ENCODE results near the gene SLC25A42.
"Not testable (repeated sequence)": the region's sequence is repeated elsewhere in the genome, so short reads cannot be mapped to it uniquely, and the experiment has no call there.

SLC25A42 gene

DNA sequence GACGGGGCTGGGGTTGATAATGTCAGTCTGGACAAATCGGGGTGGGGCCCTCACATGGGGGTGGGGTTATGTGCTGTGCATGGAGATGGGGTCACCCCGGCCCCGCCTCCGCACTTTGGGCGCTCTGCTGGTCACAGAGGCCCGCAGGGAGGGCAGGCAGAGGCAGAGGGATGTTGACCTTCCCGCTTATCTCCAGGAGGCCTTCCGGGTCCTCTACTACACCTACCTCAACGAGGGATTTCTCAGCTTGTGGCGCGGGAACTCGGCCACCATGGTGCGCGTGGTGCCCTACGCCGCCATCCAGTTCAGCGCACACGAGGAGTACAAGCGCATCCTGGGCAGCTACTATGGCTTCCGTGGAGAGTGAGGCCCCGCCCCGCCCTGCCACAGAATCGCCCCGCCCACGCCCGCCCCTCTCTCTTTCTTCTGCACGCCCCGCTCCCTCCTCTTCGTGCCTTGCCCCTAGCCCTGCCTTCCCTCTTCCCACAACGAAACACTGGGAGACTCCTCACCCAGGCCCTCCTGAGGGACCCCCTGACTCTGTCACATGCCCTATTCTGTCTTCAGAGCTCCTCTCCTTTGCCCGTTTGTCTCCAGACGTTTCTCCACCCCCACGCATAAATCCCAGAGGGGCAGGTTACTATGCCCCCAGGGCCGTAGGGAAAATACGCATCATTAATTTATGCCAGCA lies 41.7 kb downstream of the SLC25A42 start:
- peak in 1 of 3 donors; percentile 11 for DNase-seq

DNA sequence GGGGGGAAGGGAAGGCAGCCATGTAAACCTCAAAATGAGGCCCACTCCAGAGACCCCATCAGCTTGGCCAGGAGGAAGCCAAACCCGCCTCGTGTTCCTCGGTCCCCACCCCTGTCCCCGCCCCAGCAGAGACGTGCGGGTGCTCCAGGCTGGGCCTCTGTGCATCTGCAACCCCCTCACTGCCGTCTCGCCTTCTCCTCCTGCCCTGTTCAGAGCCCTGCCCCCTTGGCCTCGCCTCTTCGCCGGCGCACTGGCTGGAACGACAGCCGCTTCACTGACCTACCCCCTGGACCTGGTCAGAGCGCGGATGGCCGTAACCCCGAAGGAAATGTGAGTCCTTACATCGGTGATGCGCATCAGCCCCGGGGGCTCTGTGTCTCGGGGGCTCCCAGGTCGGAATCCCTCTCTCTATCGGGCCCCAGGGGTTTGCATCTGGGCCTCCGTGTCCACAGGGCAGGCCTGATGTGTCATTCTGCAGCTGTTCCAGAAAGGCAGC lies 42.3 kb downstream of the SLC25A42 start:
- no peak for DNase-seq

DNA sequence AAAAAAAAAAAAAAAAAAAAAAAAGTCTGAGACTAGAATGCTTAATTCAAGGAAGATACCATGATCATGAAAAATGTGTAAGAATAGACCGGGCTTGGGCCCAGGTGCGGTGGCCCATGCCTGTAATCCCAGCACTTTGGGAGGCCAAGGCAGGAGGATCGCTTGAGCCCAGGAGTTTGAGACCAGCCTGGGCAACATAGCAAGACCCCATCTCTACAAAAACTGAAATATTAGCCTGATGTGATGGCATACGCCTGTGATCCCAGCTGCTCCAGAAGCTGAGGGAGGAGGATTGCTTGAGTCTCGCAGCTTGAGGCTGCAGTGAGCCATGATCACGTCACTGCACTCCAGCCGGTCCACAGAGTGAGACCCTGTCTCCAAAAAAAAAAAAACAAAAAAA lies 43.1 kb downstream of the SLC25A42 start:
- not testable (repeated sequence) for DNase-seq

DNA sequence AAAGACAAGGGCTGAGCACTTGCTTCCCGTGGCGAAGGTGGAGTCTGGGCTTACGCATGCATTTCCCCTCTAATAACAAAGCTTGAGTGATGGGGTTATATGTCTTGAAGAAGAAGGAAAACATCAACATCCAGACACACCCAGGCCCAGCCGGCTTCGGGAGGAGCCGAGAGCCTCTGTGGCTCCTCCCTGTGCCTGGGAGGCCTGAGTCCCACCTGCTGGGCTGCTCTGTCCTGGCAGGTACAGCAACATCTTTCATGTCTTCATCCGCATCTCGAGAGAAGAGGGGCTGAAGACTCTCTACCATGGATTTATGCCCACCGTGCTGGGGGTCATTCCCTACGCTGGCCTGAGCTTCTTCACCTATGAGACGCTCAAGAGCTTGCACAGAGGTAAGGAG lies 43.9 kb downstream of the SLC25A42 start:
- DNase-seq, result no peak

DNA sequence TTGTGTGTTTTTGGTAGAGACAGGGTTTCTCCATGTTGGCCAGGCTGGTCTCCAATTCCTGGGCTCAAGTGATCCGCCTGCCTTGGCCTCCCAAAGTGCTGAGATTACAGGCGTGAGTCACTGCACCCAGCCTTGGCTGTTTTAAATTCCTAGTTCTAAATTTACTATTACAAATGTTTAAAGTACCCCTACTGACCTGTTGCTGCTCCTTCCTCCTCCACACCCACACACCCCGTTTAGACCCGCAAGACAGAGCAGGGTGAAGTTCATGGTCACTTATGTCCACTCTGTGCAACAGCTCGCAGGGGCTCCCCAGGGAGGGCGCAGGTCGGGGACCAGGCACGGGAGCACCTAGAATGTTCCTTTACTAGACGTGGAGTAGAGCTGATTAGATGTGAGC lies 45.8 kb downstream of the SLC25A42 start:
- no peak for DNase-seq

DNA sequence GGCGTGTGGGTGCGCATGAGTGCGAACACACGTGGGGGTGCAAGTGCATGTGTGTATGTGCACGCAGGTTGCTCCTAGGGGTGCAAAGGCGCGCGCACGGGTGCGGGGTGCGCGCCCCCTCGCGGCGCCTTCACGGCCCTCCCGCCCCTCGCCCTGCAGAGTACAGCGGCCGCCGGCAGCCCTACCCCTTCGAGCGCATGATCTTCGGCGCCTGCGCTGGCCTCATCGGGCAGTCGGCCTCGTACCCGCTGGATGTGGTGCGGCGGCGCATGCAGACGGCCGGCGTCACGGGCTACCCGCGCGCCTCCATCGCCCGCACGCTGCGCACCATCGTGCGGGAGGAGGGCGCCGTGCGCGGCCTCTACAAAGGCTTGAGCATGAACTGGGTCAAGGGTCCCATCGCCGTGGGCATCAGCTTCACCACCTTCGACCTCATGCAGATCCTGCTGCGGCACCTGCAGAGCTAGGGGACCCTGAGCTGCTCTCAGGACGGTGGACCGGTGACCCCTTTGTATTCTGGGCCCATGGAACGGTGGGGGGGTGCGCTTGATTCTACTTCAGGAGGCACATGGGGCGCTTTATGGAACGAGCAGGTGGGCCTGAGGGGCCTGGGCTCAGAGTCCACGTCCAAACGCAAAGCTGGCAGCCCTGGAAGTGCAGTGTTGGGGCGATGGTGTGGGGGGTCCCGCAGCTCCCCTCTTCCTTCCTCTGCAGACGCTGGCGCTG lies 46.8 kb downstream of the SLC25A42 start:
- peak in 1 of 3 donors; percentile 21 for DNase-seq

DNA sequence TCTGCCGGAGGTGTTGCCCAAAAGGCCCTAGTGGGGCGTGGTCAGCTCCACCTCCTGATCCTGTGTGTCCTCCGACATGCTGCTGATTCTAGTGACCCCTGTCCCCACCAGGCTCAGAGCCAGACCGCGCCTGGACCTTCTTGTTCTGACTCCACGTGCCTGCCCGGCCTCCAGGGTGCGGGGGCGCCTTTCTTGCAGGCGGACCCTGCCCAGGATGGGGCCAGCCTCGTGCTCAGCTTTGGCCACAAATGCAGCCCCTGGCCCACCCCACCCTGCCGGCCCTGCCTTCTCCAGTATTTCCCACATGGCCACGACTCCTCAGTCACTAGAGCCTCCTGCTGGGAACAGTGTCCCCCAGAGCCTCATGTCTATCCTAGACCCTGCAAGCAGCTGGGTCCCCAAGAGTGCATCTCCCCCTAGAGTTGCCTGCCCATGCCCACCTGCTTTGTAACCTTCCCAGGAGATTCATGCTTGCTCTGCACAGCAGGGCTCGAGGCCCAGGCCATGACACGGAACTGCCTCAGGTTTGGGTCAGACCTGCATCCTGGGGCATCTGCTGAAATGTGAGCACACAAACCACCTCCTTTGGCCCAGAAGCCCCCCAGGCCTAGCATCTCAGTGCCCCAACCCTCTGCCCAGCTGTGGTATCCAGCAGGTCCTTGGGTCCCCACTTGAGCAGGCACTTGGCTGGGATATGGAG lies 47.5 kb downstream of the SLC25A42 start:
- no peak for DNase-seq

DNA sequence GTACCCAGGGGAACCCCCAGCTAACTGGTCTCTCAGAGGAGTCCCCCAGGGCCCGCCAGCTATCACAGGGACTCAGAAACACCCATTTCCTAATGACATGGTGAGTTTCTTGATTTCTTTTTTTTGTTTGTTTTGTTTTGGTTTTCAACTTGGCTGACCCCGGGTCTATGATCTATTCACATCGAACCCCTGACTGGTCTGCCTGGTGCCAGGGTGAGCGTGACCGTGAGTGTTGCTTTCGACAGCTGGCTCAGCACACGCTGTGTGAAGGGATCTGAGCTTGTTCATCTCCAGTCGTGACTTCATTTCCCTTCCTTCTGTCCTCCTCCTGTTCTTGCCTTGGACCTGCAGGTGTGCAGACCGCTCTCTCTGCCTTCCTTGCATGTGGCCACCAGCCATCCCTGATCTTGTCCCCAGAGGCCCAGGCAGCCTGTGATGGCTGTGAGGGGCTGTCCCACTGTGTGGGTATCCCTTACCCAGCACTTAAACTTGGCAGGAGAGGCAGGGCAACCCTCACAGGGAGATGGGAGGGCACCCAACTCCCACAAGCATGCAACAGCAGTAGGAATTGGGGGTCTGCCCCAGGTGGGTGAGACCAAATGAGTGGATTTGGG lies 48.3 kb downstream of the SLC25A42 start:
- DNase-seq, result no peak

DNA sequence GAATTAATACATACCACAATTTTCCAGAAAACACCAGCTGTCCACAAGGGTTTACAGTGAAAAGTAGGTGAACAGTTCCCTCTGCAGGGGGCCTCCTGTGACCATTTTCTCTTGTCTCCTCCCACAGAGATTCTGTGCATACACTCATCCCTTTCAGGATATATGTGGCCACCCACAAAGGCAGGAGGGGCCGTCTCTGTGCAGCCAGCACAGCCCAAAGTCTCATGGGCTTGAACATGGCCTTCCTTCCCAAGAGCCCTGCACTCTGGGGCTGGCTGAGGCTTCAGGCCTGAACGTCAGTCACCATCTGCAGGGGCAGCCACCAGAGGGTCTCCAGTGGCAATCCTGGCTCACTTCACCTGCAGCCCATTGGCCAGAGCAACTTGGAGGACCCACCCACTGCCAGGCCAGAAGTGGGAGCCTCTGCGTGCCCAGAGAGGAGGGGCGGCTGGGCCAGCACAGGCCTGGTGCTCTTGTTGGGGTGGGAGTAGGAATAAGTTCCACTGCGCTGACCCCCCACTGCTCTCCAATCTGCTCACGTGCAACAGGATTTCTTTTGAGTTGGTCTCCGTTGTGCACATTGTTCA lies 49.3 kb downstream of the SLC25A42 start:
- DNase-seq, result no peak

DNA sequence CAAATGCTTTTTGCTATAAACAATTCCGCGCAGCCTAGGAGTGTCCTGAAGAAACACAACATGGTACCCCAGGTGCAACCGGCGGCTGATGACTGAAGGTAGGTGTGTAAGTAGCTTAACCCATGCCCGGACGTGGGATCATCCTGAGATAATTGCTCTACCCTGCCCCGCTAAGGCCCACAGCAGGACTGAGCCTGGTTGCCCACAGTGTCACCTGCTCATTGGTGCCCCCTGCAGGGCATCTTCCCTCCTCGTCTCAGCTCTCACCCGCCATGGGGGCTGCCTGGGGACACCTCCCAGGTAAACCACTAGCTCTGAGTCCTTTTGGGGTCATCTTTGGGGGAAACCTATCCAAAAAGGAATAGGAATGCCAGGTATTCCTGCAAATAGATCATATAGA lies 52.2 kb downstream of the SLC25A42 start:
- DNase-seq, result peak; percentile 27 to 71 (median 50)

DNA sequence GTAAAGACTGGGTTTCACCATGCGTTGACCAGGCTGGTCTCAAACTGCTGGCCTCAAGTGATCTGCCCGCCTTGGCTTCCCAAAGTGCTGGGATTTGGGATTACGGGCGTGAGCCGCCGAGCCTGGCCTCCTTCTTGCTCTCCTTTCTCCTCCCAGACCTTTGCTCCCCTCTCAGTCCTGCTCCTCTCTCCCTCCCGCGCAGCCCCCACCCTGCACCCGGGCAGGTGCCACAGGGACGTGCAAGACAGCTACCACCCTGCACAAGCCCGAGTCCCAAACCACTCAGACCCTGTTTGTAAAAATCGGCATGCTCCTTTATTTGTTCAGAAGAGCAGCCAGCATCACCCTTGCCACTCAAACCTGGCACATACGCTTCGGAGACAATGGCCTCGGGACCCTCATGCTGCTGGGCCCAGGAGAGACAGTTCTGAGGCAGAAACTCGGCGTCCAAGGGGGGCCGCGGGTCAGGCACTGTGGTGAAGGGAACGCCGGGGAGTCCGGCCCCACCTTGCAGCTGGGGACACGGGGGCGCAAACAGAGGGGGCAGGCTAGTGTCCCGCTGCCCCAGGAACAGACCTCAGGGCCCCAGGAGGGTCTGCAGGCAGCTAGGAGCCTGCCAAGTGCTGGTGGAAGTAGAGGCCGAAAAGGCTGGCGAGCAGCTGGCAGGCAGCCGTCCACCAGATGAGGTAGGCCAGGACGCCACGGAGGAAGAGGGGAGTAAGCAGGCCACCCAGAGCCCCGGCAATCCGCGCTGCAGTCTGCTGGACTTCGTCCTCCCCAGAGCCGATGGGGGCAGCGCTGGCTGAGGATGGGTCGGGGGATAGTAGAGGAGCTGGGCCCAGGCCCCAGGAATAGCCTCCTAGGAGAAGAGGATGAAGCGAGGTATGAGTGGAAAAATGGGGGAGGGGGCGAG lies 55.8 kb downstream of the SLC25A42 start:
- DNase-seq, result peak in 1 of 3 donors; percentile 14

DNA sequence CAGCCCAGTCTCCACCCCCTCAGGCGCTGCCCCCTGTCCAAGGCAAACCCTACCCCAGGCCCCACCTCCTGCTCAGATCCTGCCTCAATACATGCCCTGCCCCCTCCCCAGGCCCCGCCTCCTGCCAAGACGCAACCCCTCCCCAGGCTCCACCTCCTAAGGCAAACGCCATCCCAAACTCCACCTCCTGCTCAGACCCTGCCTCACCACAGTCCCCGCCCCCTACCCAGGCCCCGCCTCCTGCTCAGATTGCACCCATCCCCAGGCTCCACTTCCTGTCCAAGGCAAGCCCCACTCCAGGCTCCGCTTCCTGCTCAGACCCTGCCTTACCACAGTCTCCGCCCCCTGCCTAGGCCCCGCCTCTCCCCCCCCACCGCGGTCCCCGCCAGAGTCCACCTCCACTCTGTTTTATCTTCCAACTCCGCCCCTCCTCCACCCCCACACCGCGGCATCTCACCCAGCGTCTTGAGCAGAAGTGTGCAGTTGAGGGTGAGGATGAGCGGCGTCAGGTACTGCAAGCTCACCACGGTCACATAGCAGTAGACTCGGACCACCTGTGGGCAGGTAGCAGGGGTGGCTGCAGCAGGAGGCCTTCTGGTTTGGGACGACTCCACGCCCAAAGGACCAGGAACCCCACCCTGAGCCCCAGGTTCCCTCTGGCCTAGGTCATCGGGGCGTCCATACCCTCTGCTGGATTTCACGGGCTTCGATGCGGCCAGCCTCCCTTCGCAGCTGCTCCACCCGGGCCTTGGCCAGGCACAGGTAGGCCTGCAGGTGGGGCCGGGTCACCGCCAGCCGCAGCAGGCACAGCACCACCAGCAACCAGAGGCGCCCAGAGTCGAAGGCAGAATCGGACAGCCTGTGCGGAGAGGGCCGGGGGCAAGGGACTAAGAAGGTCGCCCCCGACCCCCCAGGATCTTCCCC lies 56.8 kb downstream of the SLC25A42 start:
- DNase-seq, result no peak

DNA sequence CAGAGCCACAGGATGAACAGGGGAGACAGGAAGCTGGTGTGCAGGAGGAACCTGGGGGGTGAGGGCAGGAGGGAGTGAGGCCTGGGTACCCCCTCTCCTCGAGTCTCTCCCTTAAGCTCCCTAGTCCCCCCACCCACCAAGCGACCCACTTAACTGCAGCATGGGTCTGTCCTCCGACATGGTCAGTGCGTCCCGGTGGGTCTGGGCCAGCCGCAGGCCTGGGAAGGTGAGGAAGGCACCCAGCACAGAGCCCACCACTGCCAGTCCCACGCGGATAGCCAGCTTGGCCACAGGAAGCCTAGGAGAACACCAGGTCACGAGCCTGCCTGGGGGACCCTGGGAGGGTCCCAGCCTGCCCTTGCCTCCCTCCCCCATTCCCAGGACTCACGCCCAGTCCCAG lies 57.6 kb downstream of the SLC25A42 start:
- no peak for DNase-seq

DNA sequence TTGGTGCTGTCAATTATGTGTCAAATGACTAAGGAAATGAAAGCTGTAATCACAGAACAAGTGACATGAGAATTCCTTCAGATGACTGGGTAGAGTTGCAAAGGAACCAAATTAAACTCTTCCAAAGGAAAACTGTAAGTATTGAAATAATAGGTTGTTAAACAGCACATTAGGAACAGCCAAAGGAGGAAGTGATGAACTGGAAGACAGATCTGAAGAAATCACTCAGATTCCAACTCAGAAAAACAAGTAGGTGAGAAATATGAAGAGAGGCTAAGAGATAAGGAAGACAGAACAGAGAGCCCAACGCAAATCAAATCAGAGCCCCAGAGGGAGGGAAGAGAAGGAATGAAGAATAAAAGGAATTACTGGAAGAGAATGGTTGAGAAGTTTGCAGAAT lies 59.1 kb downstream of the SLC25A42 start:
- no peak for DNase-seq

DNA sequence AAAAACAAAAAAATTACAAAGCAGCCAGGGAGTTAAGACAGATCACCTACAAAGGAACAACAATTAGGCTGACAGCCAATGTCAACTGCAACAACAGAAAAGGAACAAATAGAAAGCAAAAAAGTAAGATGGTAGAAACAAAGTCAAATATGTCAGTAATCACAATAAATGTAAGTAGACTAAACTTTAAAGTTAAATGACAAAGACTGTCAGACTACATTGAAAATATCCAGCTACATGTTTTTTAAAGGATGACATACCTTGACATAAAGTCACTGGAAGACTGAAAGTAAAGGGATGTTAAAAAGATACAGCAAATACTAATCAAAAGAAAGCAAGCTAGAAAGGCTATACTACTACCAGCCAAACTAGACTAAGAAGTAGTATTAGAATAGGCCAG lies 59.6 kb downstream of the SLC25A42 start:
- DNase-seq, result no peak

DNA sequence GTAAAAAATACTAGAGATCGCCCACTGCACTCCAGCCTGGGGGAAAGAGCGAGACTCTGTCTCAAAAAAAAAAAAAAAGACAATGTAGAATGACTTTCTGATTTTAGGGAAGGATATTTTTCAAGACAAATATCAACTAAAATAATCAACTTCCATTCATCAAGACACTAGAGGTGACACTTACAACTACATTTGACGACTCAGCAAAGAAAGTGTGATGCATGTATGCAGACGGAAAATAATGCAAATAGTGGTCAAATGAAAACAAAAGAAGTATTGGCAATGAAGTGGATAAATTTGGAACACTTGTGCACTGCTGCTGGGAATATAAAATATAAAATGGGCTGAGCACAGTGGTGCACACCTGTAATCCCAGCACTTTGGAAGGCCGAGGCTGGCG lies 62.3 kb downstream of the SLC25A42 start:
- no peak for DNase-seq

DNA sequence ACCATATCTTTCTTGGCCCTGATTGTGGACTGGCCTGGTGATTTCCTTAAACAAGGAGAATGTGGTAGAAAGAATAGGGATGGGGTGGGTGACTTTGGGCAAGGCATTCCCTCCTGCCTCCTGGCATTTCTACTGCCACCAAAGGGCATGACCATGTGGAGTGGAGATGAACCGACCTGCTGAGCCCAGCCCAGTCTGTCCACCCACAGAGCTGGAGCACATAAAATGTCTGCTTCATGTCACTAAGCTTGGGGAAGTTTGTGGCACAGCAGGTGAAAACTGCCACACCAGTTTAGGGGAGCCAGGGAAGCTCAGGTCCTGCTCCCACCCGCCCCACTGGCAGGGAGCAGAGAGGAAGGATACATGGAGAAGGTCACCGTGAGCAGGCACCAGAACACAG lies 68.2 kb downstream of the SLC25A42 start:
- DNase-seq, result no peak

DNA sequence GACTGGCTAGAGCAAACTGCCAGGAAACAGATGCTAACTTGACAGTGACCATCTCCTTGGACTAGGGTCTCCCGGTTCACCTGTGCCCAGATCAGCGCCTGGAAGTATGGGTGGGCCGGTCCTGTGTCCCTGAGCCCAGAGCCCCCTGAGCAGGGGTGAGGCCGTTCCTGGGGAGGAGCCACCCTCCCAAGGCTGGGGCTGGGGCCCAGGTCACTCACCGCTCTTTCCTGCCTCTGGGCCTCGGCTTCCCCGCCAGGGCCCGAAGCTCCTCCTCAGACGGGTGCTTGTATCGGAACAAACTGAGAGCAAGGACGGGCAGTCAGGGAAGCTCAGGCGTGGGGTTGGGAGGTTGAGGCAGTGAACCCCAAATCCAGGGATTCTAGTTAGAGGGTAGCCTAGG lies 69.1 kb downstream of the SLC25A42 start:
- no peak for DNase-seq

DNA sequence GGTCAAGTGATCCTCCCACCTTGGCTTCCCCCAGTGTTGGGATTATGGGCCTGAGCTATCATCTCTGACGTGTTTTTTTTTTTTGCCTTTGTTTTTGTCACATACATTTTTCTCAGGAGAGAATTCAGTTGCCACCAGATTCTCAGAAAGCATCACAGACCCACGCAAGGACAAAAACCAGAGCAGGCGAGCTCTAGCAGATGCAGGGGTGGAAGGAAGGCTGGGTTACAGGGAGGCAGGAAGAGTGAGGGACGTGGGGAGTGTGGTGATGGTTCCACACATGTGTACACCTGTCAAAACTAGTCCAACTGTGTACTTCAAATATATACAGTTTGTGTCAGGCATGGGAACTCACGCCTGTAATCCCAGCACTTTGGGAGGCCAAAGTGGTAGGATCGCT lies 70.2 kb downstream of the SLC25A42 start:
- DNase-seq, result no peak

DNA sequence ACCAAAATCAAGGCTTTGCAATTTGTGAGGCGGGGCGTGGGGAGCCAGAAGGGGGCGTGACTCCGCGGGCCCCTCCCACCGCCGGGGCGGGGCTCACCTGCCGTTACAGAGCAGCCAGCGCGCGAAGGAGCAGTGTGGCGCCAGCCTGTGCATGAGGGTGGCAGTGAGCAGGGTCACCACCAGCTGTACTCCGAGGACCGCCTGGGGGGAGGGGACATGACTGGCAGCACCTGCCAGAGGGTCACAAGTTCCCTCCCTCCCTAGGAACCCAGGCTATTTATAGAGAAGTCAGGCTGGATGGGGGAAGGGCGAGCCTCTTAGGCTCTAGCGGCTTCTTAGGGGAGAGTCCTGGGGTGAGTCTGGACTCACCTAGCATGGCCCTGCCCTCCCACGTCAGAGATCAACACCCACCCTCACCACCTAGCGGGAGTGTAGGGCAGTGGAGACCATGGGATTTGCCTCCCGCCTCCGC lies 70.9 kb downstream of the SLC25A42 start:
- DNase-seq, result peak in 1 of 3 donors; percentile 26

DNA sequence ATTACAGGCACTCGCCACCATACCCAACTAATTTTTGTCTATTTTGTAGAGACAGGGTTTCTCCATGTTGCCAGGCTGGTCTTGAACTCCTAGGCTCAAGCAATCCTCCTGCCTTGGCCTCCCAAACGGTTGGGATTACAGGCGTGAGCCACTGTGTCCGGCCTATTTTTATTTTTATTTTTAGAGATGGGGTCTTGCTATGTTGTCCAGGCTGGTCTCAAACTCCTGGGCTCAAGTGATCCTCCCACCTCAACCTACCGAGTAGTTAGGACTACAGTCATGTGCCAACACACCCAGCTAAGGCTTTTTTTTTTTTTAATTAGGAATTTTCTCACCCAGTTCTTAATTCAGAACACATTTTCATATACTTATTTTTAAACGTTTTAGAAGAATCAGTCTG lies 71.9 kb downstream of the SLC25A42 start:
- DNase-seq, result not testable (repeated sequence)

Measured in suppressor macrophage treated with lipopolysaccharide for 1 hour (primary cell).